CD14-positive monocyte (primary cell): ENCODE data around the gene MPDZ. TPM values are rescaled to one million over a fixed set of nuclear protein-coding genes. Genes with fewer than 3 reads are reported as not detected.

ENCODE experiments used
- DNase-seq, 3 donors: peaks; one replicate each; pipeline ENCODE4 v3.0.0-alpha.2; 2011 to 2022
- H2AFZ ChIP-seq: 2 replicates; pipeline ENCODE4 v1.6.0; 2012; ENCODE audit warnings: mild to moderate bottlenecking, low read depth, low read length, inconsistent platforms; ENCODE audit not compliant: insufficient read depth, poor library complexity, severe bottlenecking
- H3K27ac ChIP-seq, 2 donors: 1 replicate in 1 of 2; 2 replicates in 1 of 2; pipeline ENCODE4 v1.5.1; 2012 to 2013; ENCODE audit warnings: low read length in 2 of 2, control low read depth in 1 of 2, inconsistent platforms in 1 of 2, low read depth in 1 of 2, mild to moderate bottlenecking in 1 of 2
- H3K27me3 ChIP-seq, 2 donors: one replicate each; pipeline versions ENCODE4 v1.6.0 to v1.6.1; 2011 to 2013; ENCODE audit warnings: low read length in 2 of 2; ENCODE audit not compliant: control insufficient read depth in 2 of 2, insufficient read depth in 2 of 2
- H3K36me3 ChIP-seq, 2 donors: replicated peaks in 1 of 2; 1 replicate in 1 of 2; 2 replicates in 1 of 2; pipeline versions ENCODE4 v1.5.1 to v1.6.1; 2012 to 2013; ENCODE audit warnings: low read length in 2 of 2, control low read depth in 1 of 2, inconsistent platforms in 1 of 2, mild to moderate bottlenecking in 1 of 2; ENCODE audit not compliant: insufficient read depth in 2 of 2, control insufficient read depth in 1 of 2
- H3K4me1 ChIP-seq, 2 donors: 1 replicate in 1 of 2; 2 replicates in 1 of 2; pipeline versions ENCODE4 v1.5.1 to v1.6.1; 2012 to 2013; ENCODE audit warnings: low read length in 2 of 2, control low read depth in 1 of 2, inconsistent platforms in 1 of 2, mild to moderate bottlenecking in 1 of 2, moderate library complexity in 1 of 2; ENCODE audit not compliant: insufficient read depth in 2 of 2, control insufficient read depth in 1 of 2
- H3K4me2 ChIP-seq: replicated peaks from 2 replicates; pipeline ENCODE3; 2012; ENCODE audit warnings: low read length, moderate library complexity, mild to moderate bottlenecking; ENCODE audit not compliant: poor library complexity, severe bottlenecking; ENCODE audit errors: extremely low read depth
- H3K4me3 ChIP-seq, 3 experiments: fragments of 200-600 bp in 1 of 3; sonication (generic) in 1 of 3; replicated peaks in 1 of 3; 1 replicate in 2 of 3; 2 replicates in 1 of 3; pipeline ENCODE4 v1.5.1; 2011 to 2013; ENCODE audit warnings: low read length in 3 of 3, mild to moderate bottlenecking in 3 of 3, control low read depth in 2 of 3, low read depth in 2 of 3, inconsistent platforms in 1 of 3, moderate library complexity in 1 of 3
- H3K79me2 ChIP-seq: 2 replicates; pipeline ENCODE4 v1.6.0; 2012; ENCODE audit warnings: mild to moderate bottlenecking, control low read depth, inconsistent platforms, low read length, moderate library complexity; ENCODE audit not compliant: insufficient read depth
- H3K9ac ChIP-seq: 2 replicates; pipeline ENCODE4 v1.6.0; 2017; ENCODE audit warnings: low read length, mild to moderate bottlenecking; ENCODE audit not compliant: insufficient read depth, poor library complexity, severe bottlenecking
- H3K9me3 ChIP-seq, 2 donors: replicated peaks in 1 of 2; 1 replicate in 1 of 2; 2 replicates in 1 of 2; pipeline versions ENCODE4 v1.5.1 to v1.6.1; 2012 to 2013; ENCODE audit warnings: low read length in 2 of 2, control low read depth in 1 of 2; ENCODE audit not compliant: control insufficient read depth in 1 of 2, insufficient read depth in 1 of 2
- H4K20me1 ChIP-seq: 2 replicates; pipeline ENCODE4 v1.6.0; 2012; ENCODE audit warnings: mild to moderate bottlenecking, low read length, control low read depth, moderate library complexity; ENCODE audit not compliant: insufficient read depth
- H3K27ac Mint-ChIP-seq, 7 donors: one replicate each; pipeline ENCODE4 v1.8.0; 2020; ENCODE audit warnings: mild to moderate bottlenecking in 7 of 7, mixed read lengths in 7 of 7, moderate library complexity in 6 of 7, inconsistent platforms in 2 of 7
- H3K27me3 Mint-ChIP-seq, 3 donors: one replicate each; pipeline ENCODE4 v1.8.0; 2021 to 2022; ENCODE audit warnings: low read depth in 3 of 3, mild to moderate bottlenecking in 3 of 3, mixed read lengths in 3 of 3, moderate library complexity in 3 of 3, inconsistent platforms in 1 of 3
- H3K36me3 Mint-ChIP-seq, 2 donors: one replicate each; pipeline ENCODE4 v1.8.0; 2020; ENCODE audit warnings: mixed read lengths in 2 of 2, inconsistent platforms in 1 of 2, mild to moderate bottlenecking in 1 of 2
- H3K4me1 Mint-ChIP-seq: one replicate; pipeline ENCODE4 v1.8.0; 2020; ENCODE audit warnings: mild to moderate bottlenecking, mixed read lengths
- H3K4me3 Mint-ChIP-seq, 2 donors: one replicate each; pipeline ENCODE4 v1.8.0; 2020; ENCODE audit warnings: mild to moderate bottlenecking in 2 of 2, mixed read lengths in 2 of 2, moderate library complexity in 1 of 2
- H3K9me3 Mint-ChIP-seq, 7 donors: one replicate each; pipeline ENCODE4 v1.8.0; 2020 to 2022; ENCODE audit warnings: mixed read lengths in 7 of 7, mild to moderate bottlenecking in 6 of 7, moderate library complexity in 6 of 7, inconsistent platforms in 2 of 7
- CTCF ChIP-seq: fragments of 200-600 bp; IDR thresholded peaks from one replicate; pipeline ENCODE4 v1.8.0; 2022; ENCODE audit warnings: antibody characterized with exemption, mild to moderate bottlenecking
- WGBS: methylation state at CpG from one replicate; pipeline ENCODE4 v1.1.5; 2013; ENCODE audit warnings: missing lambda C conversion rate; ENCODE audit not compliant: insufficient coverage; 5-methylcytosine and 5-hydroxymethylcytosine counted together
- intact Hi-C, 2 donors: fragments of 100-400 bp; cut with micrococcal nuclease; formaldehyde crosslinking; loops; one replicate each; pipeline versions ENCODE4 v1.15.0 to v1.15.1; 2023
- polyA plus RNA-seq, 3 donors: library from polyadenylated mRNA; depleted of rRNA in 1 of 3; unstranded in 2 of 3; stranded (reverse) in 1 of 3; fragments of 300-500 nt in 2 of 3; fragments of >200 nt in 1 of 3; fragmentation: Illumina TruSeq in 2 of 3; gene quantifications; 1 replicate in 2 of 3; 2 replicates in 1 of 3; pipeline ENCODE4 v1.2.3, GENCODE V29; 2012 to 2021

Gene MPDZ
- polyA plus RNA-seq, 3 donors = not detected

DNA sequence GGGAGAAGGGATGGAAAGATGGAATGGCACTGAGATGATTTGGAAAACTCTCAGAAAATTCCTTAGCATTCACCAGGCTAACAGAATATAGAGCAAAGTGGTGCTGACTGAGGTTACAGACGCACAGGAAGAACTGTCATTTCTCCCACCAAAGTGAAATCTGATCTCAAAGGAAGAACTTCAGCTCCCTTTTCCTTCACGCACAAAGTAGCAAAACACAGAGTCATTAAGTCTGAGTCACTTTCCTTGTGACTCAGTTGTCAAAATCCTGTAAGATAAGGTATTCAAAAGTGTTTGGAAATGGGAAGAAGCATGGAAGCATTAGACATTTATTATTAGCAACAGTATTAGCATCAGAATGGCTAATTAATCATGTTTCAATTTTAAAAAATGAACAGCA lies 11.7 kb downstream of the MPDZ start:
- no peak overlapping the region for H3K4me2 ChIP-seq
- H3K4me3 ChIP-seq = no peak overlapping the region
- no peaks in the 10 kb centered on the region for H3K27me3 ChIP-seq
- no peak for DNase-seq
- no peak for TF ChIP-seq CTCF
- H3K9me3 ChIP-seq = no peaks in the 10 kb centered on the region
- Mint-ChIP-seq H3K4me1 (no peaks in the 10 kb centered on the region), H3K9me3 (peaks cover 0 to 3% (median 0%) of the 10 kb centered on the region in 7 donors), H3K4me3 (no peak overlapping the region), H3K27ac (no peak overlapping the region), H3K36me3 (no peaks in the 10 kb centered on the region), H3K27me3 (peaks cover 0 to 1% (median 0%) of the 10 kb centered on the region in 3 donors)
- no peaks in the 10 kb centered on the region for H3K4me1 ChIP-seq
- H2AFZ ChIP-seq = no peak overlapping the region
- intact Hi-C loops = no loop called here
- no peak overlapping the region for H3K9ac ChIP-seq
- H3K36me3 ChIP-seq = no peaks in the 10 kb centered on the region
- no peaks in the 10 kb centered on the region for H4K20me1 ChIP-seq
- no CpG with 5 or more reads among the region's 2 CpGs for WGBS
- H3K79me2 ChIP-seq = no peaks in the 10 kb centered on the region
- H3K27ac ChIP-seq = no peak overlapping the region

GRCh38 chr9:13266167-13266566 lies 13.3 kb downstream of the MPDZ start:
- Histone ChIP-seq H2AFZ (no peak overlapping the region), H3K36me3 (no peaks in the 10 kb centered on the region), H3K9me3 (no peaks in the 10 kb centered on the region), H3K4me1 (no peaks in the 10 kb centered on the region), H3K27ac (no peak overlapping the region), H3K4me3 (no peak overlapping the region), H3K9ac (no peak overlapping the region), H4K20me1 (no peaks in the 10 kb centered on the region), H3K27me3 (no peaks in the 10 kb centered on the region), H3K79me2 (no peaks in the 10 kb centered on the region), H3K4me2 (no peak overlapping the region)
- no CpG with 5 or more reads among the region's 2 CpGs for WGBS
- no peaks in the 10 kb centered on the region for H3K4me1 Mint-ChIP-seq
- no peak for TF ChIP-seq CTCF
- H3K4me3 Mint-ChIP-seq = no peak overlapping the region
- H3K27me3 Mint-ChIP-seq = peaks cover 0 to 1% (median 0%) of the 10 kb centered on the region in 3 donors
- no peak for DNase-seq
- no peak overlapping the region for H3K27ac Mint-ChIP-seq
- intact Hi-C loops = no loop called here
- H3K9me3 Mint-ChIP-seq = peaks cover 0 to 3% (median 0%) of the 10 kb centered on the region in 7 donors
- no peaks in the 10 kb centered on the region for H3K36me3 Mint-ChIP-seq
